GM21526 (cell line): Measurements from ENCODE around the gene PRKRIP1.
"Not testable (repeated sequence)": the region's sequence is repeated elsewhere in the genome, so short reads cannot be mapped to it uniquely, and the experiment has no call there.

Experiments
- ATAC-seq: cut with Tn5 transposase; IDR thresholded peaks from one replicate; pipeline ENCODE4 v1.9.1; 2021; ENCODE audit warnings: moderate library complexity; ENCODE audit not compliant: unreplicated experiment, low FRiP score

PRKRIP1 gene

DNA sequence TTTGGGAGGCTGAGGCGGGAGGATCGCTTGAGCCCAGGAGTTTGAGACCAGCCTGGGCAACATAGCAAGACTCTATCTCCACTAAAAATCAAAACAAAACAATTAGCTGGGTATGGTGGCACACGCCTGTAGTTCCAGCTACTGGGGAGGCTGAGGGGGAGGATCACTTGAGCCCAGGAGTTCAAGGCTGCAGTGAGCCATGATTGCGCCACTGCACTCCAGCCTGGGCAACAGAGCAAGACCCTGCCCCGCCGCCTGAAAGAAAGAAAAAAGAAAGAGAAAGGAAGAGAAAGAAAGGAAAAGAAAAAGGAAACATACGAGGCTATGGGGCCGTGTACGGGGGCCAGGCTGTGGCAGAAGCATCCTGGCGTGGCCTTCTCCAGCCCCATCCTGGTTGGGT, 58.8 kb downstream of the PRKRIP1 start:
- ATAC-seq = not testable (repeated sequence)

DNA sequence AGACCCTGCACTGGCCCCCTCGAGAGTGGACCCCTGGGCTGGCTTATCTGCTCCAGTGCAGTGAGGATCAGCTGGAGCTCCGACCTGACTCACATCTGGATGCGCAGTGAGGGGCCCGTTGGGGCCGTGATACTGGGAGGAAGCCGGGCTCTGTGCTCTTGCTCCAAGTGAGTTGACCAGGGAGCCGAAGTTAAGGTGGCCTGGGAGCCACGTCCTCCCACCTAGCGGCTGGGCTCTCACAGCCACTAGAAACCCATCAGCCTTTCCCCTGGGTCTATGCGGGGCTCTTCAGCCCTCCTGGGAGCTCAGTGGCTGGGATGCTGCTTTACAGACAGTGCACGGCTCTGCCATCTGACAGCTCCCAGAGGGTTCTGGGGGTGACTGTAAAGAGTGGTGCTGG, 59.4 kb downstream of the PRKRIP1 start:
- ATAC-seq = no peak

- ATAC-seq = no peak
These were observed 60.2 kb downstream of the PRKRIP1 start for GRCh38 chr7:102456327-102456726.

- ATAC-seq = no peak
These were observed 61.3 kb downstream of the PRKRIP1 start for GRCh38 chr7:102457352-102457924.

DNA sequence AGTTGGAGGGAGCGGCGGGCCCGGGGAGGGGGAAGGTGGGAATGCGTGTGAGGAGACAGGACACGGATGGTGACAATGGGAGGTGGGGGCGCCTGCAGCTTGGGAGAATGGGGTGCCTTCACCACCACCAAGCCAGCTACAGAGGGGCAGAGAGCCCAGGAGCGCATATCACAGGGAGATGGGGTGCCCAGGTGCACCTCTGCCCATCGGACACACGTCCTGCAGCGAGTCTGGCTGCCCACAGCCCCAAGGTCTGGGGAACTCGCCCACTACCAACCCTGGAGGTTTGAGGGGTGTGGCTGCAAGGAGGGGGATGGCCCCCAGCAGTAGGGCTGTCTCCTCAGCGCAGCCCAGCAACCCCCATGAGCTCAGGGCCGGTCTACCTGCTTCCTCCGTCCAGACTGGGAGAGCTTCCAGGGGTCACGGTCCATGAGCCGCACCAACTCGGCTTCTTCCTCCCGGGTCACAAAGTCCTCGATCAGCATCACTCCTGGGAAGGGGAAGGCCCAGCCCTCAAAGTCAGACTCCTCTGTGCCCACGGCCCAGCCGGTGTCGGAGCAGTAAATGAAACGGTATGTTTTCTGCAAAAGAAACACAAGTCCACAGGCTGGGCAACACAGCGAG, 63.2 kb downstream of the PRKRIP1 start:
- ATAC-seq = no peak

DNA sequence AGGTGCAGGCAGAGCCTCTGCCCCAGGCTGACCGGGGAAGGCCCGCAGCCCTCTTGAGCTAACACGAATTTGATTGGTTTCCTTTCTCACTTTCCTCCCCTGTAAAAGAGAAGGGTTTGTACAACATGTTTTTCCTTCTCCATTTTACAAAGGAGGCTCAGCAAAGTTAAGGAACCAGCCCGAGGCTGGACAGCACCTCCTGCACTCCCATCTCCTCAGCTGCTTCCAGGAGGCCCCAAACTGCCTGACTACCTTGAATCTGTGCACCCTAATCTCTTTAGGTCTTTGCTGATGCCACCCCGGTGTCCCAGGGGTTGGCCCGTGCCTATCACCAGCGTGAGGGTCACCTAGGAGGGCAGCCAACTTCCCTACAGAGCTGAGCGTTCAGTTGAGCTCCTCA, 64.3 kb downstream of the PRKRIP1 start:
- ATAC-seq = no peak

- no peak for ATAC-seq
These were observed 67.8 kb downstream of the PRKRIP1 start for GRCh38 chr7:102463841-102464576.

- peak; percentile 71 for ATAC-seq
These were observed 68.6 kb downstream of the PRKRIP1 start, which contains the start of the genes ALKBH4 and LRWD1 for GRCh38 chr7:102464577-102465280. ALKBH4 (minus strand) TSS chr7:102464863; CDS start chr7:102464836, 27 bp downstream. LRWD1 (plus strand) TSS chr7:102464984; CDS start chr7:102465081, 97 bp downstream.

- ATAC-seq = no peak
These were observed 69.9 kb downstream of the PRKRIP1 start for GRCh38 chr7:102466097-102466496.

DNA sequence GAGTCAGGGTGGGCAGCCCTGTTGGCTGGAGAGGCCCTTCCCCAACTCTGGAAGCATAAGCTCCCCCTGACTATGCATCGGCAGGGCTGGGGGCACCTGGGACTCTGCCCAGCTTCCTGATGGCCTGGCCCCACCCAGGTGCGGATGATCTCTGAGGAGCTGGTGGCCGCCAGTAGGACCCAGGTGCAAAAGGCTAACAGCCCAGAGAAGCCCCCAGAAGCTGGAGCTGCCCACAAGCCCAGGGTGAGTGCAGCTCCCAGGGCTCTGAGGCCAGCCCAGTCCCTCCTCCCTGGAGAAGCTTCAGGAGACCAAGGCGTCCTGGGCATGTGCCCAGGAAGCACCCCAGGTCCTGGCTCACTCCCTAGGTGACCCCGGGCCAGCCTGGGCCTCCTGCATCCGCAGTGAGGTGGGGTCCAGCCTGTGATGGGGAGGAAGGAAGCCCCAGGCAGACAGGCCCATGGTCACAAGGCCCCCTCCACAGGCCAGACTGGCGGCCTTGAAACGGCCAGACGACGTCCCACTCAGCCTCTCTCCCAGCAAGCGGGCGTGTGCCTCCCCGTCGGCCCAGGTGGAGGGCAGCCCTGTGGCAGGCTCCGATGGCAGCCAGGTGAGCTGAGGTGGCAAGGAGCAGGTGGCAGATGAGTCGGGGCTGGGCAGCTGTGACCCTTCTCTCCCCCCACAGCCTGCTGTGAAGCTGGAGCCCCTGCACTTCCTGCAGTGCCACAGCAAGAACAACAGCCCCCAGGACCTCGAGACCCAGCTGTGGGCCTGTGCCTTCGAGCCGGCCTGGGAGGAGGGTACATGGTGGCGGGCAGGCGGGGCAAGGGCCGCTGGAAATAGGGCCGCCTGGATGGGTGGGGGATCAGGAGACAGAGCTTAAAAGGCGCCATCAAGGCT, 71.7 kb downstream of the PRKRIP1 start:
- no peak for ATAC-seq

DNA sequence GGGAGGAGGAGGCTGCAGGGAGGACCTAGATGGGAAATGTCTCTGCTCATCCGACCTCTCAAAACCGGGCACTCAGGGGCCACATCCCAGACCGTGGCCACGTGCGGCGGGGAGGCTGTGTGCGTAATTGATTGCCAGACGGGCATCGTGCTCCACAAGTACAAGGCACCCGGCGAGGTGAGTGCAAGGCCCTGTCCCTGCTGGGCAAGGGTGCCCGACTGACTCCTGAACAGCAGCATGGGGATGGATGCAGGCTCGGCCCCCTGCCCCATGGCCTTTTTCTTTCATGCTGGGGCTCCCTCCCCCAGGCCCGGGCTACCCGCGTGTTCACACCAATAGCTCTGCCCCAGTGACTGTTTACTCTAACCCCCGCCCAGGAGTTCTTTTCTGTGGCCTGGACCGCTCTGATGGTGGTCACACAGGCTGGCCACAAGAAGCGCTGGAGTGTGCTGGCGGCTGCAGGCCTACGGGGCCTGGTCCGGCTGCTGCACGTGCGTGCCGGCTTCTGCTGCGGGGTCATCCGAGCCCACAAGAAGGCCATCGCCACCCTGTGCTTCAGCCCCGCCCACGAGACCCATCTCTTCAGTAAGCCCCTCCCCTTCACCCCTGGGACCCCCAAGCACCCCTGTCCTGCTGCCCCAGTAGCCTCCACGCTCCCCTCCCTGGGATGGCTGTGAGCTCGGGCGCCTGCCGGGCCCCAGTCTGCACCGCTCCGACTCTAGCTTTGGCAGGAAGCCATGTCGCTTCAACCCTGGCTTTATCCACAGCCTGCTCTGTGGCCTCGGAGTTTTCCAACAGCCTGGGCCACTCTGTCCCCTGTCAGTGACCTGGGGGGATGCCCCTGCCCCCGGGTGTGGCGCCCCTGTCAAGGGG, 72.6 kb downstream of the PRKRIP1 start:
- no peak for ATAC-seq

- ATAC-seq = no peak
These were observed 73.3 kb downstream of the PRKRIP1 start for GRCh38 chr7:102469351-102469971.

- no peak for ATAC-seq
These were observed 74.0 kb downstream of the PRKRIP1 start for GRCh38 chr7:102469972-102470825.

DNA sequence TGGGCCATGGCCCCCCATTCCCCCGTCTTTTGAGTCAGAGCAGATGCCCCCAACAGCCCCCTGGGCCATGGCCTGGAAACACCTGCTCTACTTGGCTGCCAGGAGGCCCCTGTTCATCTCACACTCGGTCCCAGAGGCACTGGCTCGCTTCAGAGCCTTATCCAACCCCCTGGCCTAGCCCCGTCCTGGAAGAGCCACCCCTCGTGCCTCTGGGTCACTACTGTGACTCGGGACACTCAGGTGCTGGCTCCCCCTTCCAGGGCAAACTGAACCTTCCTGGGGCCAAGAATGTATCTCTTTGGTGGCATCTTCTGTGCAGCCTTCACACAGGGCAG, 75.6 kb downstream of the PRKRIP1 start:
- no peak for ATAC-seq

- no peak for ATAC-seq
These were observed 76.2 kb downstream of the PRKRIP1 start for GRCh38 chr7:102472126-102473041.

GRCh38 chr7:102473271-102473991, 77.3 kb downstream of the PRKRIP1 start:
- ATAC-seq = no peak
